NCI-H82 (cell line): Measurements from ENCODE around the gene SPANXD.
"Not testable (repeated sequence)": the region's sequence is repeated elsewhere in the genome, so short reads cannot be mapped to it uniquely, and the experiment has no call there.

Source experiments
- DNase-seq: peaks from one replicate; lab custom pipeline; 2025; lab: John Stamatoyannopoulos, UW

SPANXD gene, protein sequence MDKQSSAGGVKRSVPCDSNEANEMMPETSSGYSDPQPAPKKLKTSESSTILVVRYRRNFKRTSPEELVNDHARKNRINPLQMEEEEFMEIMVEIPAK

DNA sequence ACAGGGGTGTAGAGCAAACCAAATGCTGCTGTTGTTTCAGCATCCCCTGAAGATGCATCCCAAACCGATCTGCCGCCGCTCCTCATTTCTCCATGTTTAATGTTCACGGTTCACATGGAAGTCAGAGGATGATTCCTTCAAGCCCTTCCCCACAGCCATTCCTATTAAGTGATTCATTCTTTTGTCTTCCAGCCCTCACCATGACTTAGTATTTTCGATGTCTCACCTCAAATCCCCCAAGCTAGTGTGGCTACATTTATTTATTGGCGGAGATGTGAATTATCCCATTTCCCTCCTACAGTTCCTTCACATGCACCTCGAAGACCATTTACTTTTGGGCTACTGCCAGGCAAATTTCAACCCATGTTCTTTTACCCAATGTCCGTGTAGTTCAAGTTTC lies at the start of gene SPANXD:
Gene SPANXD (minus strand): TSS at position 101 of the 400 bp plus-strand sequence. CDS start 334 bp downstream, outside the sequence.
- DNase-seq, result not testable (repeated sequence)

DNA sequence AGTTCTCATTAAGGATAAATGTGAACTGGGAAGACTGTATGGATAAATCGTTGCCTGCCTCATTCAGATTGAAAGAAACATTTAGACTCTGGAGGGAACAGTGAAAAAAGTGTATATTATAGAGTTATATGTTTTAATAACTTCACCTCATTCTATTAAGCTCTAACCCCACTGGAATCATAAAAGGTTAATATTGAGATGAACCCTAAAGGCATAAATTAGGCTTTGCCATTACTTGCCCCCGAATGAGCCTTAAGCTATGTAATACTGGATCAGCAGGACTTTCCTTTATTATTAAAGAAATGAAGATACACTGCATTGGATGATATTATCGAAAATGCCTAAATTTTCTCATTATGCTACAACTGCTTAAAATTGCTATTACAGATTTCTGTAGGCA lies 44.1 kb upstream of the SPANXD start:
- DNase-seq, result no peak

DNA sequence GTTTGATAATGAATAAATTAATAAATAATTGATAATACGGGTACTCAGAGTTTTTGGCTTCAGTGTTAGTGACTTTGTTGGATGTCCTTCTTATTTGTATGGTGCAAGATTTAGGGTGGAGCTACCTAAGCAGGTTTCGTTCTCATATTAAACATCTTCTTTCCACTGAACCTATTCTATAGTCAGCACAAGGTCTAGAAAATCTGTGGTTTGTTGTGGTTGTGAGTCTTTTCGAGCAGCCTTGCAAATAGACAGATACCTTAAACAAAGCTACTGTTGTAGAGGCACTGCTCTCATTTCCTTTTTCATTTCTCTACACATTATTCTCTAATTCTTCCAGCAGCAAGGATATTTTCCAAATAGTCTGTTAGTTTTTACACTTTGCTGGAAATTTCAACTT lies 38.1 kb upstream of the SPANXD start:
- no peak for DNase-seq

DNA sequence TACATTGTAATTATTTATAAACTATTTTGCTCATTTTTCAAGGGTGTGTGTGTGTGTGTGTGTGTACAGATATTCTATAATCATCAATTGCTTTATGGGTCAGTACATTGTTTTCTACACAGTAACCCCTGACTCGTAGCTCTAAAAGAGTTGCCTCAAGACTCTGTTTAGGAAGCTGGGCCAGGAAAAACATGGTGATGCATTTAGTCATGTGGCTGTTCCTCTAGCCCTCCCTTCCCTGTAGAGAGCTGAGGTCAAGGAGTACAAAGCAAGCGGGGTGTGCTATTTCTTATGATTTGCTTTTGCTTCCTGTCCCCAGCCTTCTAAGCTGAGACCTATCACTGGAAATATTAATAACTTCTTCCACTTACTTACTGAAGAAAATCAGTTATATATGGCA lies 34.8 kb upstream of the SPANXD start:
- DNase-seq, result no peak

DNA sequence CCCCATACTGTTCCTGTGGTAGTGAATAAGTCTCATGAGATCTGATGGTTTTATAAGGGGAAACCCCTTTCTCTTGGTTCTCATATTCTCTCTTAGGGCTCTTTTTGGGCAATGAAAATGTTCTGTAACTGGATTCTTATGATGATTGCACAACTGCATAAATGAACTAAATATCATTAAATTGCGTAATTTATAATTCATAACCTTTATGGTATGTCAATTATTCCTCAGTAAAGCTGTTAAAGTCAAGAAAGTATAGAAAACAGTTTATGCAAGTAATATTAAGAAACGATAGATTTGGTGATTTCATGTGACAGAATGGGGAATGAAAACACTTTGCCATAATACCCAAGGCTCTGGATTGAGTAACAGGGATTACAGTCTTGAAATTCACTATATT lies 33.5 kb upstream of the SPANXD start:
- no peak for DNase-seq

DNA sequence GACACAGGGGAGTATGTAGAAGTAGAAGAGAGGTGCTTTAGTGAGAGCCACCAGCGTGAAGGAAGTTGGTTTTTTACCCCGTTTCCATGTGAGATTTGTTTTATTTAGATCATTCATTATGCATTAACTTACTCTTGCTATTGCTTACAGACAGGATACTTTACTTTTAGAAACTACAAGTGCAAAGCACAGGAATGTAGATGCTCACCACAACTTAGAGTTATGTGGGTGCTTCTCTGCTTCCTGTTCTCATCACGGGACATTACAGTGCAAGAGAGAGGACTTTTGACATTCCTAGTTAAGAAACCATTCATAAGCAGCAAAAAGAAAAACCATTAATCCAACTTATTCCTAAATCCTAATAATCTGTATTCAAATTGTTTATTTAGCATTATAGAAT lies 25.6 kb upstream of the SPANXD start:
- DNase-seq, result no peak

DNA sequence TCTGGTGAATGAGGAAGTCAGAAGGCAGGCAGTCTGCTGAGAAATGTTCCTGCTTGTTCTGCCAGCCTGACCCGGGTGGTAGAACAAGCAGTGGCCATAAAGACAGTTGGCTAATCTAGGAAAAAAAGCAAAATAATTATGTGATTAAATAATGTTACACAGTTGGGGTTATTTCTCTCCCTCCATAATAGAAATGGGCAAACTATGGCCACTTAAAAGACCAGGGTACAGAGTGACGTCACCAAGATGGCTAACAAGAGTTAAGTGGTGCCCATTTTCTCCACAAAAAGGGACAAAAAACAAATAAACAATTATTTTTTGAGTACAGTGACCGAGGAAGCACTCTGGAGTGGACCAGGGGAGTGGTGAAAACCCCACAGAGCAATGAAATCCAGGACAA lies 16.1 kb upstream of the SPANXD start:
- no peak for DNase-seq

DNA sequence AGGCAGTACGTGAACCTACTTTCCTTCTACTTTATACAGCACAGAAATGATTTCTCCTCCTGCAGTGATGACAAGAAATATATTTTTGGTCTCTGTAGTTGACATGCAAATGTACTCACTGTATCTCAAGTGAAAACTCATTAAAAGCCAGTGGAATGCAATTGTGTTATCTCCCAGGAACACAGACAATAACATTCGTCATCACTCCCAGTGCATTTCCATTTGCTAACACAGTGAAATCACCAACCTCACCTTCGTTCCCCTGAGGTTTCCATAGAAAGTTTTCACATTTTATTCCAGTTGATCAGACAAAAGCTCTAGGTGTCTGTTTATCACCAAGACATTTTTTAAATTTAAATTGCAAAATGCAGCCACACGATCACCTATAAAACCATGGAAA lies 2.5 kb upstream of the SPANXD start:
- DNase-seq, result no peak

DNA sequence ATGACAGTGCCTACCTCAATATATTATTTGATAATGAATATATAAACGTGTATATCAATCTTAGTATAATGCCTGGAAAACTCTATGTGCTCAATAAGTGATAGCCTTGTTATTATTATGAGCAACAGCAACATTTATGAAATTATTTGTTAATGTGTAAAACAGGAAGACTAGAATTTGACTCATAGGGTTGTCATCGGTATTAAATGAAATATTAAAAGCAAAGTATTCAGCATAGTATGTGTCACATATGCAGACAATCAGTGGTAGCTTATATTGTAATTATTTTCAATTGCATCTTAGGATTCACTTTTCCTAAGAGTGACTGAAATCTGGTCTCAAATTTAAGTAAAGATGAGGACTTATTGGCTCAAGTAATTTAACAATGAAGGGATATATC lies 24.6 kb downstream of the SPANXD start:
- DNase-seq, result no peak

DNA sequence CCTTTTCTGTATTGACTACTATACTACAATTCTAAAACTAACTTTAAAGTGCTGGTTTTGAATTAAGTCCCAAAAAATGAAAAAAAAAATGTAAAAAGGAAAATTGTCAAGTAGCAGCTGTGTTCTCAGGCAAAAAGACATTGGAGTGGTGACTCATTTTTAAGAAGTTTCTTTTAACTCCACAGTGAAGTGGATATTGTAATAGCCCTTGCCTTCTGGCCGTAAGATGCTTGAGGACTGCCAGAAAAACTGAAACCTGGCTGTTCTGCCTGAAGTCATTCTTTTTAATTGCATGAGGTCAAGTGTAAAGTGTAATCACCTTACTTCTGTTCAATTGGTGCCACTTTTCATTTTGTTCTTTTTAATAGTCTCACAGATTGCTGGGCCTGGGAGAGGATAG lies 28.9 kb downstream of the SPANXD start:
- DNase-seq, result no peak

DNA sequence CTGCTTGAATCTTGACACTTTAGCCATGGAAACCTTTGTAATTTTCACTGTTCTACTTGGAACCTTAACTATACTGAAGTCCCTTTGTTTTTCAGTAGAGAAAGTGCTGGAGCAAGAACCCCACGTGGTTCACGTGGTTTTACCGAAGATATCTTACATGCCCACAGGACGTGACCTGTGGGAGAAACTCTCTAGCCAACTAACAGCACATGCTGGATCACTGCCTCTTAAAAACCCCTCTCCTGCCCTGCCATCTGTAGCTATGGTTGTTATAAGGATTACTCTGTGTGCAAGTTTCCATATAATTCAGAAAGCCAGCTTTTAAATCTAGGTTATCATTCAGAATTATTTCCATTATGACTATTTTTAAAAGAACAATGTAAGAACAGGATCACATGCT lies 30.2 kb downstream of the SPANXD start:
- no peak for DNase-seq

DNA sequence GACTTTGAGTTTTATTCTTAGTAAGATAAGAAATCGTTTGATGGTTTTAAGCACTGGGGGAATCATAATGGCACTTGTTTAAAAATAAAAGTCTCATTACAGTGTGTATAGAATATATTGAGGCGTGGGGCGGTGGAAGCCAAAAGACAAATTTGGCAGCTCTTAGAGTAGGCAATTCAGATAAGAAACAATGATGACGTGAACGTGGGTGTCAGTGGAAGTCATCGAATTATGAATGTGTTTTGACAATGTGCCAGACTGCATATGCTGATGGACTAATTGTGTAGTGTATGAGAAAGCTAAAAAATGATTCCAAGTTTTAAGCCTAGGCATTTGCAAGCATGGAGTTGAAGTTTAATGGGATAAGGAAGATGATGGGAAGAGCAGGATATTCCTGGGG lies 35.8 kb downstream of the SPANXD start:
- no peak for DNase-seq

DNA sequence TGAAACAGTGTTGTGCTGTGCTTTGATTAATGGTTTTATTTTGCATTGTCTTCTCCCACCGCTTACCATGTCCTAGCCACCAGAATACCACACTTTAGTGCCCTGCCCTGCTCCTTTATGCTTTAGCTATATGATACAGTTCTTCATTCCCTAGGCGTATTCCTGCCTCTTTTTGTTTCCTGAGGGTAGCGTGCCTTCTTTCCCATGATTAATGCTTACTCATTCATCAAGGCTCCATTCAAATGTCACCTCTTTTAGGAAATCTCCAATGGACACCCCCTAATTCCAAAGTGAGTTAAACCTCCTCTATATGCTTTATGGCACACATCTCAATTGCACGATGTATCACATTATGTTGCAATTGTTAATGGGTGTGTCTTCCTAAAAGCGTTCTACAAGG lies 46.3 kb downstream of the SPANXD start:
- no peak for DNase-seq
